ENCODE data around the gene KLHL1. TPM values are rescaled to one million over a fixed set of nuclear protein-coding genes. Genes with fewer than 3 reads are reported as not detected.

The KLHL1 gene
- total RNA-seq, 1 experiment from 2014 or later: not detected

GRCh38 chr13:69882451-69882850 lies 225.8 kb downstream of the KLHL1 start (continued):
- TF ChIP-seq ZBTB33 (IDR thresholded peaks at IDR 0.05; ENCODE audit: extremely low read depth, insufficient replicate concordance, low read length) (no peak), CBX3 (IDR thresholded peaks at IDR 0.05; ENCODE audit: low read depth) (no peak), JUND (IDR thresholded peaks at IDR 0.05) (no peak)

- Histone ChIP-seq H3K4me1 (ENCODE audit: control insufficient read depth in 1 of 2, insufficient read depth in 2 of 2, low read length in 2 of 2) (no peaks in the 10 kb centered on the region), H3K27ac (ENCODE audit: low read depth, low read length) (no peak overlapping the region), H3K36me3 (ENCODE audit: control insufficient read depth in 1 of 2, insufficient read depth in 2 of 2, low read length in 2 of 2) (no peaks in the 10 kb centered on the region), H2AFZ (ENCODE audit: low read depth, low read length, poor library complexity, severe bottlenecking) (no peak overlapping the region), H3K79me2 (ENCODE audit: insufficient read depth, low read length) (no peaks in the 10 kb centered on the region), H3K4me2 (ENCODE audit: low read length) (no peak overlapping the region), H4K20me1 (ENCODE audit: insufficient read depth) (no peaks in the 10 kb centered on the region), H3K9me2 (ENCODE audit: insufficient read depth) (no peaks in the 10 kb centered on the region), H3K27me3 (ENCODE audit: insufficient read depth, low read length) (no peaks in the 10 kb centered on the region), H3K9me3 (ENCODE audit: control insufficient read depth in 1 of 2, insufficient read depth in 1 of 2, low read depth in 1 of 2, low read length in 2 of 2) (no peaks in the 10 kb centered on the region), H3K9ac (ENCODE audit: low read length) (no peak overlapping the region), H3K4me3 (replicated peaks in 1 of 2; ENCODE audit: low read depth in 1 of 2, low read length in 2 of 2) (no peak overlapping the region)
- ChIA-PET CTCF (no interaction called here), RAD21 (ENCODE audit: low non-redundant PET in 1 of 2, low total read pairs in 2 of 2, uncharacterized antibody in 2 of 2, unreplicated experiment in 2 of 2) (no interaction called here), POLR2A (no interaction called here)
- no peak for TF ChIP-seq CTCF (IDR thresholded peaks at IDR 0.05 in 2 of 3, conservative IDR thresholded peaks at IDR 0.05 in 1 of 3; ENCODE audit: borderline replicate concordance in 1 of 3, insufficient read depth in 1 of 3, low read depth in 2 of 3, low read length in 2 of 3)
- no peak for TF ChIP-seq SIN3A (IDR thresholded peaks at IDR 0.05; ENCODE audit: low read depth)
- no peak for TF ChIP-seq REST (IDR thresholded peaks at IDR 0.05; ENCODE audit: low read depth)
- TF ChIP-seq POLR2AphosphoS5 (IDR thresholded peaks at IDR 0.05; ENCODE audit: low read depth, low read length): no peak
- TF ChIP-seq YY1 (IDR thresholded peaks at IDR 0.05; ENCODE audit: extremely low read depth, insufficient replicate concordance, low read depth, low read length): no peak
- no peak for TF ChIP-seq ATF3 (IDR thresholded peaks at IDR 0.05)
- TF ChIP-seq SP1 (IDR thresholded peaks at IDR 0.05; ENCODE audit: low read depth): no peak
- TF ChIP-seq SRF (IDR thresholded peaks at IDR 0.05; ENCODE audit: low read depth): no peak
- TF ChIP-seq ELF1 (IDR thresholded peaks at IDR 0.05; ENCODE audit: borderline replicate concordance, low read depth): no peak
- TF ChIP-seq CEBPB (IDR thresholded peaks at IDR 0.05; ENCODE audit: low read depth): no peak
- TF ChIP-seq POLR2A (IDR thresholded peaks at IDR 0.05; ENCODE audit: borderline replicate concordance, extremely low read depth, insufficient read depth, insufficient read length): no peak
- no peak for TF ChIP-seq RAD21 (IDR thresholded peaks at IDR 0.05; ENCODE audit: low read depth)
- TF ChIP-seq ZFX (IDR thresholded peaks at IDR 0.05): no peak
- TF ChIP-seq EZH2 (IDR thresholded peaks at IDR 0.05): no peak
- no peak for TF ChIP-seq TCF7L2 (IDR thresholded peaks at IDR 0.05; ENCODE audit: borderline replicate concordance, extremely low read depth, insufficient read depth, insufficient read length)
- BruUV-seq (replicated peaks): no TSS peak
- intact Hi-C loops (cut with micrococcal nuclease): no loop called here
- no peak for ATAC-seq
- no peak for DNase-seq (ENCODE audit: low read depth, low spot score)
These were observed 228.3 kb downstream of the KLHL1 start for GRCh38 chr13:69879936-69880335.

All from HCT116 (cell line).